GM12865 (cell line): ENCODE measurements around the gene ZC3H6.

Experiments used
- DNase-seq: peaks from one replicate; pipeline ENCODE4 v3.0.0; 2010; ENCODE audit warnings: low read depth
- H3K4me3 ChIP-seq: 2 replicates; pipeline ENCODE4 v1.5.1; 2011; ENCODE audit warnings: mild to moderate bottlenecking, low read depth, low read length, control low read depth
- TF ChIP-seq, protein P1 (sequence below): IDR thresholded peaks from 2 replicates; pipeline ENCODE4 v1.5.1; 2011; ENCODE audit warnings: low read length, control low read depth, low read depth, inconsistent platforms; ENCODE audit not compliant: insufficient read depth; ENCODE audit errors: missing control alignments

The ZC3H6 gene

DNA sequence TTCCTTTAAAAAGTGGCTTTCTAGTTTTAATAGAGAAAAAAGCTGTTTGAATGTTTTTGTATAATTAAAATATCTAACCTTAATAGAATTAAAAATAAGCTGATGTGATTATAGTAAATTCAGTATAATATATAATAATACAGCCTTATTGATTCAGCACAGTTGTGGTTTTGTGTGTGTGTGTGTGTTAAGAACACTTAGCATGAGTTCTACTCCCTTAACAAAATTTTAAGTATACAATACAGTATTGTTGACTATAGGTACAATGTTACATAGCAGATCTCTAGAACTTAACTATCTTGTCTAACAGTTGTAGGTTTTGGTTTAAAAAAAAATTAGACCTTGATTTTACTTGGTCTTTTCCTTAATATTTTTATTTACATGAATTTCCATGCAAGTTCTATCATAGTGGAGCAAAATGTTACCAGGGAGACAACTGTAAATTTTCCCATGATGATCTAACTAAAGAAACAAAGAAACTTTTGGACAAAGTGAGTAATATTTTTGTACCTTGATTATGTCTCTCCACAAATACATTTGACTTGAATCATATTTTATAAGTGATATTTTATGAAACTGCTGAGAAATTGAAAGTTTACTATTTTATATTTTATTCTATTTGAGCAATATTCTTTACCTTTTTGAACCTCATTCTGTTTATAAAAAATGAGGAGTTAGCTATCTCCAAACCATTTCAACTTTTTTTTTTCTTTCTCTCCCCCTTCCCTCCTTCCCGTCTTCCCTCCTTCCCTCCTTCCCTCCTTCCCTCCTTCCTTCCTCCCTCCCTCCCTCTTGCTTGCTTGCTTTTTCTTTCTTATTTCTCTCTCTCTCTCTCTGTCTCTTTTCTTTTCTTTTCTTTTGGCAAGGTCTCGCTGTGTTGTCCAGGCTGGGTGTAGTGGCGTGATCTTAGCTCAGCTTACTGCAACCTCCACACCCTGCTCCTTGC is 46.3 kb downstream of the ZC3H6 start:
- DNase-seq: no peak
- H3K4me3 ChIP-seq: no peak overlapping the region
- TF ChIP-seq, protein P1, sequence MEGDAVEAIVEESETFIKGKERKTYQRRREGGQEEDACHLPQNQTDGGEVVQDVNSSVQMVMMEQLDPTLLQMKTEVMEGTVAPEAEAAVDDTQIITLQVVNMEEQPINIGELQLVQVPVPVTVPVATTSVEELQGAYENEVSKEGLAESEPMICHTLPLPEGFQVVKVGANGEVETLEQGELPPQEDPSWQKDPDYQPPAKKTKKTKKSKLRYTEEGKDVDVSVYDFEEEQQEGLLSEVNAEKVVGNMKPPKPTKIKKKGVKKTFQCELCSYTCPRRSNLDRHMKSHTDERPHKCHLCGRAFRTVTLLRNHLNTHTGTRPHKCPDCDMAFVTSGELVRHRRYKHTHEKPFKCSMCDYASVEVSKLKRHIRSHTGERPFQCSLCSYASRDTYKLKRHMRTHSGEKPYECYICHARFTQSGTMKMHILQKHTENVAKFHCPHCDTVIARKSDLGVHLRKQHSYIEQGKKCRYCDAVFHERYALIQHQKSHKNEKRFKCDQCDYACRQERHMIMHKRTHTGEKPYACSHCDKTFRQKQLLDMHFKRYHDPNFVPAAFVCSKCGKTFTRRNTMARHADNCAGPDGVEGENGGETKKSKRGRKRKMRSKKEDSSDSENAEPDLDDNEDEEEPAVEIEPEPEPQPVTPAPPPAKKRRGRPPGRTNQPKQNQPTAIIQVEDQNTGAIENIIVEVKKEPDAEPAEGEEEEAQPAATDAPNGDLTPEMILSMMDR: no peak

DNA sequence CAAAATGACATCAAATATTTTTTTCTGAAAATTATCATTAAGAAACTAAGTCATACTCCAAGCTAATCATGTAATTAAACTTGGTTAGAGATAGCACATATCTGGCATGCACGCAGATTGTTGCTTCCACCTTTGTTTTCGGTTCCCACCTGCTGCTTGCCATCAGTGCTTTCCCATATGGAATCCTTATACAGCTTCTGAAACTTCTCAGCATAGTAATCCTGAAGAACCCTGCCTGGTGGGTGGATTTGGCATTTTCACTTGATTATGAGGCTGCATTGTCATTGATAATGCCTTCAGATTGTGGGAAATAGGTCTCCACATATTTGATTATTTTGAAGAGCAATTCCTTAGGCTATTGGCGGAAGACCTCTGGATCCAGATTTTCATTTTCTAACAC is 47.5 kb downstream of the ZC3H6 start:
- TF ChIP-seq, protein P1: no peak

DNA sequence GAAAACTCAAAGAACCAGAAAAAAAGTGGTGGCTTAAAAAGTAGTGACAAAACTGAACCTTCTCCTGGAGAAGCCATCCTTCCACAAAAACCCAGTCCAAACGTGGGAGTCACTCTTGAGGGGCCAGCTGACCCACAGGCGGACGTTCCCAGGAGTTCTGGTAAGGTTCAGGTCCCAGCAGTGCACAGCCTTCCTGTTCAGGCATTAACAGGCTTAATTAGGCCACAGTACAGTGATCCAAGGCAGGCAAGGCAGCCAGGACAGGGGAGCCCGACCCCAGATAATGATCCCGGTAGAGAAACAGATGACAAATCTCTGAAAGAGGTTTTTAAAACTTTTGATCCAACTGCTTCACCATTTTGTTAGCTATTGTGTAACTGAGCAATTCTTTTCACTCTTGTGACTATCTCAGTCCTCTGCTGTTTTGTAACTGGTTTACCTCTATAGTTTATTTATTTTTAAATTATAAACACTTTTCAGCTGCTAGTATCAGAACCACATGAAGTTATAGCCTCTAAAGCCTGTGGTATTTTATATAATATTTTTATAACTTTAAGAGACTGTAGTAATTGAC is 56.8 kb downstream of the ZC3H6 start:
- DNase-seq: no peak
- H3K4me3 ChIP-seq: no peak overlapping the region
- TF ChIP-seq, protein P1: no peak

More for the DNA sequence above, 47.5 kb downstream of the ZC3H6 start:
- no peak for DNase-seq
- no peak overlapping the region for H3K4me3 ChIP-seq

DNA sequence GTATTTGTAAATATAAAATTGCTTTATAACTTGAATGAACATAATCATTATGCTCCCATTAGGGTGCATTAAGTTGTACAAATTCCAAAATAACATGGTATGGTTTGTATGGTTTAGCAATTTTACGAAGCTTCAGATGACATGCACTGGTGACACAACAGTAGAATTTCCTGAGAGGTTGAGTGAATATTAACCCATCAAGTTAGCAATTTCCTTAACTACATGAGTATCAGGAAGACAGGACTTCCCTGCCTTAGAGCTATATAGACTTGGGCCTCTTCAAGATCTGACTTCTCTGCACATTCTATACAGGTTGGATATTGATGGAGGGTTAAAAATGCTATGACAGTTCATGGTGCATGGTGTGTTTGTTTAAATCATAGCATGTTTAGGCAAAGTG is 60.2 kb downstream of the ZC3H6 start:
- DNase-seq: no peak
- TF ChIP-seq, protein P1: no peak

DNA sequence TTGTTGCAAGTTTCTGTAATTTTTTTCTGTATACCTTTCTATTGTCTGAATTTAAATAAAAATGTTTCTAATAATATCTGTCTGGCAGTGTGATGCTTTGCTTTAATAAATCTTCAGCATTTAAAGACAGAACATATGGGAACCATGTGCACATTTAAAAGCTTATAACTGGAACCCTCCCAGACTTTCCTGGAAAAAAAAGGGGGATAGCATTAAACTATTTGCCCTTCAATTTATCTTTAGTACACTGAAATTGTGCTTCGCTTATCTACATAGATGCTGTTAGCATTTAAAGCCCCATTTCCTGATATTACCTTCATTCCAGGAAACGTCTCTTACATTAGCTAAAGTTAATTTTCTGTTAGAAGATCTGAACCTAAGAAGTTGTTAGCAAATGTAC is 64.6 kb downstream of the ZC3H6 start:
- no peak for DNase-seq
- TF ChIP-seq, protein P1: no peak
- H3K4me3 ChIP-seq: no peak overlapping the region

More for the DNA sequence above, 60.2 kb downstream of the ZC3H6 start:
- H3K4me3 ChIP-seq: no peak overlapping the region

DNA sequence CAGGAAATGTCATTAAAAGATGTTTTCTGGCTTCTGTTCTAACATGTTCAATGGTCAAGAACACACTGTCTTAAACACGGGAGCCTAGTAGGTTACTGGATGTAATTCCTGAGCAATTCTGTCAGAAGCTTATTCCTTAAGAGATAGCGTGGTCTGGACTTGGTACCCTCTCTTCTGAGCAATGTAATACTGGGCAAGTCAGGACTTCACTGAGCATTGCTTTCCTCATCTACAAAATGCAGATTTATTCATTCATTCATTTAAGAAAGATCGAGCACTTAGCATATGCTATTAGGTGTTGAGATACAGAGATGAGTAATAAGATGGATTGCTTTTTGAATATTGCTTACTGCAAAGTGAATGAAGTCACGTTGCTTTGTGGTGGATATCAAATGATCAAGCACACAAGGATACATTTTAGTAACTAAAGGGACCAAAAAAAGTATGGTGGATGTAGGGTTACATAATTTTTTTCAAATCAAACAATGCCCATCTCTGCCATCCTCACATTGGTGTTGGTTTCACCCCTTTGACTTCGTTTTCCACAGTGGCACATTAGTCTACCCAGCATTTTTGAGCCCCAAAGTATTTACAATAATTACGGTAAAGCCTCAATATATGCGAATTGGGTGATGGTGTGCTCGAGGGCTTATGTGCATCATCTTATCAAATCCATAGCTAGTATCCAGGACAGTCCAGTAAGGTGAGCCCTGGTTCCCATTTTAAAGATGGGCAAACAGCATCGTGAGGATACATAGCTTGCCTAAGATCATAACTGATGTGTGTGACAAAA is 65.3 kb downstream of the ZC3H6 start:
- no peak overlapping the region for H3K4me3 ChIP-seq
- TF ChIP-seq, protein P1: no peak
- DNase-seq: no peak
